KMS-11 (cell line): ENCODE measurements around the gene UTP25.

Source experiments
- H2AFZ ChIP-seq: fragments of 200-600 bp; sonication (generic); 2 replicates; pipeline ENCODE4 v1.6.1; 2016; ENCODE audit warnings: antibody characterized with exemption, mixed run types, low read depth
- H3K27ac ChIP-seq: fragments of 200-600 bp; sonication (generic); 2 replicates; pipeline ENCODE4 v1.6.1; 2016; ENCODE audit warnings: mild to moderate bottlenecking, mixed run types
- H3K27me3 ChIP-seq: fragments of 200-600 bp; sonication (generic); 2 replicates; pipeline ENCODE4 v1.6.1; 2017; ENCODE audit warnings: mild to moderate bottlenecking, low read depth, mixed run types, moderate library complexity; ENCODE audit not compliant: insufficient read depth
- H3K36me3 ChIP-seq: fragments of 200-600 bp; sonication (generic); 2 replicates; pipeline ENCODE4 v1.6.1; 2017; ENCODE audit warnings: mild to moderate bottlenecking, mixed run types; ENCODE audit not compliant: insufficient read depth
- H3K4me1 ChIP-seq: fragments of 200-600 bp; sonication (generic); 2 replicates; pipeline ENCODE4 v1.6.1; 2016; ENCODE audit warnings: mild to moderate bottlenecking, low read depth, mixed run types; ENCODE audit not compliant: poor library complexity, severe bottlenecking
- H3K4me2 ChIP-seq: fragments of 200-600 bp; sonication (generic); 2 replicates; pipeline ENCODE4 v1.7.0; 2016; ENCODE audit warnings: mild to moderate bottlenecking, mixed run types
- H3K4me3 ChIP-seq: fragments of 200-600 bp; sonication (generic); IDR thresholded peaks from 2 replicates; pipeline ENCODE4 v1.6.1; 2017; ENCODE audit warnings: low read depth, low read length, mixed read lengths; ENCODE audit not compliant: insufficient read depth
- H3K79me2 ChIP-seq: fragments of 200-600 bp; sonication (generic); 2 replicates; pipeline ENCODE4 v1.6.1; 2016; ENCODE audit warnings: low read depth, mixed run types; ENCODE audit not compliant: insufficient read depth
- H3K9ac ChIP-seq: fragments of 200-600 bp; sonication (generic); 2 replicates; pipeline ENCODE4 v1.6.1; 2016; ENCODE audit warnings: mild to moderate bottlenecking, mixed run types
- H4K20me1 ChIP-seq: fragments of 200-600 bp; sonication (generic); 2 replicates; pipeline ENCODE4 v1.6.1; 2016; ENCODE audit warnings: mild to moderate bottlenecking, mixed run types; ENCODE audit not compliant: insufficient read depth
- TF ChIP-seq, protein P1 (sequence below): fragments of 200-600 bp; sonication (generic); conservative IDR thresholded peaks from 2 replicates; pipeline ENCODE4 v1.6.1; 2017; ENCODE audit warnings: low read depth, mild to moderate bottlenecking, antibody characterized with exemption, low read length, moderate library complexity, mixed read lengths

The UTP25 gene

DNA sequence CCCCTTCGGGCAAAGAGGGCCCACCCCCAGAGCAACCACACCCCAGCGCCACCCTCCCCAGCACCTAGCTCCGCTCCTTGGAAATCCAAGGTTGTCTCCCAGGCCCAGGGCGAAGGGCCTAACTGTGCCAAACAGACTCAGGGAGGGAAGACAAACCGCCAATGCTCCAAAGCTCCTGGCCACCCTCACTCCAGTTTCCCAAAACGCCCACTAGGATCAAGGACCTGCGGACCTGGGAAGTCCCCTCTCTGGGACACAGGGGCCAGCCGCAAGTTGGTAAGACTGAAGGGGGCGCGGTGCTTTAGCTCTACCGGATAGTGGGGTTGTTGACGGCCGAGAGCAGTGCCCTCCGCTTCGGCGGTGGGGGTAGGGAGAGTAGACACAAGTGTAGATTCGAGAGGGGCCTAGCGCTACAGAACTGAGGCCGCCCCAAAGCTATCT lies 22.4 kb upstream of the UTP25 start:
- no peak overlapping the region for H3K4me3 ChIP-seq
- peaks cover 5% of the 10 kb centered on the region for H3K4me1 ChIP-seq
- H4K20me1 ChIP-seq: no peaks in the 10 kb centered on the region
- H3K27ac ChIP-seq: no peak overlapping the region
- H2AFZ ChIP-seq: 0 out of 2 replicates have a peak overlapping the region, but pooled peaks have one; percentile 41
- H3K36me3 ChIP-seq: no peaks in the 10 kb centered on the region
- no peak overlapping the region for H3K4me2 ChIP-seq
- TF ChIP-seq, protein P1, sequence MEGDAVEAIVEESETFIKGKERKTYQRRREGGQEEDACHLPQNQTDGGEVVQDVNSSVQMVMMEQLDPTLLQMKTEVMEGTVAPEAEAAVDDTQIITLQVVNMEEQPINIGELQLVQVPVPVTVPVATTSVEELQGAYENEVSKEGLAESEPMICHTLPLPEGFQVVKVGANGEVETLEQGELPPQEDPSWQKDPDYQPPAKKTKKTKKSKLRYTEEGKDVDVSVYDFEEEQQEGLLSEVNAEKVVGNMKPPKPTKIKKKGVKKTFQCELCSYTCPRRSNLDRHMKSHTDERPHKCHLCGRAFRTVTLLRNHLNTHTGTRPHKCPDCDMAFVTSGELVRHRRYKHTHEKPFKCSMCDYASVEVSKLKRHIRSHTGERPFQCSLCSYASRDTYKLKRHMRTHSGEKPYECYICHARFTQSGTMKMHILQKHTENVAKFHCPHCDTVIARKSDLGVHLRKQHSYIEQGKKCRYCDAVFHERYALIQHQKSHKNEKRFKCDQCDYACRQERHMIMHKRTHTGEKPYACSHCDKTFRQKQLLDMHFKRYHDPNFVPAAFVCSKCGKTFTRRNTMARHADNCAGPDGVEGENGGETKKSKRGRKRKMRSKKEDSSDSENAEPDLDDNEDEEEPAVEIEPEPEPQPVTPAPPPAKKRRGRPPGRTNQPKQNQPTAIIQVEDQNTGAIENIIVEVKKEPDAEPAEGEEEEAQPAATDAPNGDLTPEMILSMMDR: no peak
- H3K9ac ChIP-seq: no peak overlapping the region
- H3K27me3 ChIP-seq: no peaks in the 10 kb centered on the region
- no peaks in the 10 kb centered on the region for H3K79me2 ChIP-seq

- Histone ChIP-seq H2AFZ (peak within 1 kb of the TSS; percentile 41; the same call in 1 of the 2 replicates), H3K4me1 (peaks cover 5% of the 10 kb centered on the region), H4K20me1 (no peaks in the 10 kb centered on the region), H3K9ac (no peak within 1 kb of the TSS), H3K79me2 (no peaks in the 10 kb centered on the region), H3K27me3 (no peaks in the 10 kb centered on the region), H3K4me2 (peak within 1 kb of the TSS; percentile 19; the same call in 1 of the 2 replicates), H3K36me3 (no peaks in the 10 kb centered on the region), H3K27ac (no peak within 1 kb of the TSS), H3K4me3 (no peak within 1 kb of the TSS)
- TF ChIP-seq, protein P1: no peak
Observed at GRCh38 chr1:209805875-209806760, 21.7 kb upstream of the UTP25 start, which contains the start of gene IRF6. Gene IRF6 (minus strand): TSS chr1:209806142. CDS start chr1:209801413, 4,729 bp downstream.

- H3K27me3 ChIP-seq: no peaks in the 10 kb centered on the region
- H3K9ac ChIP-seq: no peak overlapping the region
- H3K79me2 ChIP-seq: no peaks in the 10 kb centered on the region
- H3K4me2 ChIP-seq: no peak overlapping the region
- no peaks in the 10 kb centered on the region for H3K36me3 ChIP-seq
- H3K27ac ChIP-seq: no peak overlapping the region
- TF ChIP-seq, protein P1: no peak
- H3K4me1 ChIP-seq: peaks cover 5% of the 10 kb centered on the region
- no peak overlapping the region for H2AFZ ChIP-seq
- no peak overlapping the region for H3K4me3 ChIP-seq
- H4K20me1 ChIP-seq: no peaks in the 10 kb centered on the region
Observed at GRCh38 chr1:209807509-209807908, 20.3 kb upstream of the UTP25 start.

GRCh38 chr1:209808059-209808581 lies 19.7 kb upstream of the UTP25 start:
- Histone ChIP-seq H3K79me2 (no peaks in the 10 kb centered on the region), H3K9ac (no peak overlapping the region), H3K4me2 (no peak overlapping the region), H3K27me3 (no peaks in the 10 kb centered on the region), H3K4me3 (no peak overlapping the region), H3K27ac (no peak overlapping the region), H4K20me1 (no peaks in the 10 kb centered on the region), H3K36me3 (no peaks in the 10 kb centered on the region), H2AFZ (no peak overlapping the region), H3K4me1 (peaks cover 5% of the 10 kb centered on the region)
- TF ChIP-seq, protein P1: no peak
